ENCODE results near the gene TRPM3.

GRCh38 chr9:71136696-71137095 is 15.3 kb upstream of the TRPM3 start:
- TF ChIP-seq, protein P1, sequence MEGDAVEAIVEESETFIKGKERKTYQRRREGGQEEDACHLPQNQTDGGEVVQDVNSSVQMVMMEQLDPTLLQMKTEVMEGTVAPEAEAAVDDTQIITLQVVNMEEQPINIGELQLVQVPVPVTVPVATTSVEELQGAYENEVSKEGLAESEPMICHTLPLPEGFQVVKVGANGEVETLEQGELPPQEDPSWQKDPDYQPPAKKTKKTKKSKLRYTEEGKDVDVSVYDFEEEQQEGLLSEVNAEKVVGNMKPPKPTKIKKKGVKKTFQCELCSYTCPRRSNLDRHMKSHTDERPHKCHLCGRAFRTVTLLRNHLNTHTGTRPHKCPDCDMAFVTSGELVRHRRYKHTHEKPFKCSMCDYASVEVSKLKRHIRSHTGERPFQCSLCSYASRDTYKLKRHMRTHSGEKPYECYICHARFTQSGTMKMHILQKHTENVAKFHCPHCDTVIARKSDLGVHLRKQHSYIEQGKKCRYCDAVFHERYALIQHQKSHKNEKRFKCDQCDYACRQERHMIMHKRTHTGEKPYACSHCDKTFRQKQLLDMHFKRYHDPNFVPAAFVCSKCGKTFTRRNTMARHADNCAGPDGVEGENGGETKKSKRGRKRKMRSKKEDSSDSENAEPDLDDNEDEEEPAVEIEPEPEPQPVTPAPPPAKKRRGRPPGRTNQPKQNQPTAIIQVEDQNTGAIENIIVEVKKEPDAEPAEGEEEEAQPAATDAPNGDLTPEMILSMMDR (IDR thresholded peaks at IDR 0.05; ENCODE audit: low read depth, low read length) = no peak
- TF ChIP-seq POLR2A (IDR thresholded peaks at IDR 0.05; ENCODE audit: extremely low read depth, insufficient read length) = no peak
- TF ChIP-seq, protein P2, sequence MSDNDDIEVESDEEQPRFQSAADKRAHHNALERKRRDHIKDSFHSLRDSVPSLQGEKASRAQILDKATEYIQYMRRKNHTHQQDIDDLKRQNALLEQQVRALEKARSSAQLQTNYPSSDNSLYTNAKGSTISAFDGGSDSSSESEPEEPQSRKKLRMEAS (IDR thresholded peaks at IDR 0.05; ENCODE audit: low read depth, low read length) = no peak
